Skeletal muscle tissue (tissue), 4 donors: ENCODE measurements around the gene NRDE2. TPM values are rescaled to one million over a fixed set of nuclear protein-coding genes. Genes with fewer than 3 reads are reported as not detected.

Source experiments
- H3K27ac ChIP-seq: one replicate; pipeline ENCODE4 v1.7.0; 2013; ENCODE audit warnings: mild to moderate bottlenecking, low read depth, low read length, inconsistent platforms
- H3K27me3 ChIP-seq, 3 donors: one replicate each; pipeline ENCODE4 v1.7.0; 2013; ENCODE audit warnings: low read length in 3 of 3; ENCODE audit not compliant: control insufficient read depth in 3 of 3, insufficient read depth in 3 of 3
- H3K36me3 ChIP-seq, 3 donors: one replicate each; pipeline ENCODE4 v1.7.0; 2013; ENCODE audit warnings: low read length in 3 of 3; ENCODE audit not compliant: control insufficient read depth in 3 of 3, insufficient read depth in 3 of 3
- H3K4me1 ChIP-seq, 3 donors: one replicate each; pipeline ENCODE4 v1.7.0; 2013; ENCODE audit warnings: low read length in 3 of 3, mild to moderate bottlenecking in 3 of 3; ENCODE audit not compliant: control insufficient read depth in 3 of 3, insufficient read depth in 3 of 3
- H3K4me3 ChIP-seq, 3 donors: one replicate each; pipeline ENCODE4 v1.7.0; 2013; ENCODE audit warnings: low read length in 3 of 3
- H3K9ac ChIP-seq, 3 donors: one replicate each; pipeline ENCODE4 v1.7.0; 2013; ENCODE audit warnings: low read length in 3 of 3, mild to moderate bottlenecking in 3 of 3, moderate library complexity in 2 of 3, low read depth in 1 of 3
- H3K9me3 ChIP-seq, 3 donors: one replicate each; pipeline ENCODE4 v1.7.0; 2013; ENCODE audit warnings: low read length in 3 of 3; ENCODE audit not compliant: control insufficient read depth in 3 of 3
- total RNA-seq: library from RNA; depleted of rRNA; stranded (reverse); fragments of >200 nt; gene quantifications from one replicate; pipeline ENCODE4 v1.2.3, GENCODE V29; 2014
- donor health status: Osteomylitis.

NRDE2 gene
- total RNA-seq, 1 donor from 2014 or later = 14.6 TPM

- Histone ChIP-seq H3K4me1 (no peaks in the 10 kb centered on the region), H3K27me3 (no peaks in the 10 kb centered on the region), H3K4me3 (no peak overlapping the region), H3K9me3 (no peaks in the 10 kb centered on the region), H3K27ac (no peak overlapping the region), H3K9ac (no peak overlapping the region), H3K36me3 (peaks cover 3 to 23% (median 20%) of the 10 kb centered on the region in 3 donors)
Observed at GRCh38 chr14:90319173-90319572, 12.6 kb downstream of the NRDE2 start.

DNA sequence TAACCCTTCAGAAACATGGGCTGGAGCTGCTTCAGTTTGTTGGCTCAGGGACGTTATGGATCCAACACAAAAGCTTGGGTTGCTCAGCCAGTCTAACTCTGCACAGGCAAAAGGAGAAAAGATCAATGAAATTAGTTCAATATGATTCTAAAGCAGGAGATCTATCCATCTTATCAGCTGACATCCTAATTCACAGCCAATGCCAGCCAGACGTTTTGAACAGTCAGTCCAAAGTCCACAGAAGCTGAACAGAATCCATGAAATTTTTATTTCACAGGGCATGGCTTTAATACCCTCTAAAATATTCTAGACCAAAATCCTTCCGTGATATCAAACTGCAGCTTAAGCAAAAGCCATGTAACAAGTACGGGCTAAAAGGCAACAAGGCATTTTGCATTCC is 13.7 kb downstream of the NRDE2 start:
- Histone ChIP-seq H3K4me3 (no peak overlapping the region), H3K4me1 (no peaks in the 10 kb centered on the region), H3K36me3 (peaks cover 9 to 32% (median 29%) of the 10 kb centered on the region in 3 donors), H3K27me3 (no peaks in the 10 kb centered on the region), H3K9me3 (no peaks in the 10 kb centered on the region), H3K27ac (no peak overlapping the region), H3K9ac (no peak overlapping the region)

GRCh38 chr14:90317286-90317685 is 14.5 kb downstream of the NRDE2 start:
- Histone ChIP-seq H3K9ac (no peak overlapping the region), H3K36me3 (peaks cover 9 to 37% (median 31%) of the 10 kb centered on the region in 3 donors), H3K4me3 (no peak overlapping the region), H3K27me3 (no peaks in the 10 kb centered on the region), H3K27ac (no peak overlapping the region), H3K9me3 (no peaks in the 10 kb centered on the region), H3K4me1 (no peaks in the 10 kb centered on the region)

DNA sequence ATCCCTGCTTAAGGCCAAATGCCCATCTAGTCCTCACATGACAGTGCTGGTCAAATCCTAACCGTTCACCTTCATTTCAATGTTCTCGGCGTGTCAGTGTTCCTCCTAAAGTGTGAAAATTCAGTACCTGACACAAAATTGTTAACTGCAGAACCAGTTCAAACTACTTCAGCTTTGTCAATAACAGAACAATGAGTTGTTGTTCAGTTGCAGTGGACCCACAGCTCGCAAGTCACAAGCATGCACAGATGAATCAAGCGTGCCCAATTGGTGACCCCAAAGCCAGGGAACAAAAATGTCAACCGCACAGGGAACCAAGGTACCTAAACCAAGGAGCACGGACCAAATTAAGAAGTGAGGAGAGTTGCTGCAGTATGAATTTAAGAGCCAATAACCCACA is 23.2 kb downstream of the NRDE2 start:
- Histone ChIP-seq H3K27me3 (no peaks in the 10 kb centered on the region), H3K4me3 (no peak overlapping the region), H3K4me1 (peaks cover 0 to 3% (median 0%) of the 10 kb centered on the region in 3 donors), H3K27ac (no peak overlapping the region), H3K9ac (no peak overlapping the region), H3K9me3 (no peaks in the 10 kb centered on the region), H3K36me3 (peaks cover 19 to 60% (median 44%) of the 10 kb centered on the region in 3 donors)

DNA sequence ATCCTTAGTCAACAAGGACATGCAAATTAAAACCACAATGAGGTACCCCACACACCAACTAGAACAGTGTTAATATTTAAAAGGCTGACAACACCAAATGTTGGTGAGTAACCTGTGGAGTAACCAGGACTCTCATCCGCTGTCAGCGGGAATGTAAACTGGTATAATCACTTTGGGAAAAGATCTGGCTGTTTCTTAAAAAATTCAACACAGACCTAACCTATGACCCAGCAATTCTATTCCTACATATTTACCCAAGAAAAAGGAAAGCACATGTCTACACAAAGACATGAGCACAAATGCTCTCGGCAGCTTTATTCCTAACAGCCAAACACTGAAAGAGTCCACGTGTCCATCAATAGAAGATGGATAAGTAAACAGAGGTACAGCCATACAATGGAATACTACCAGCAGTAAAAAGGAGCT is 26.6 kb downstream of the NRDE2 start:
- Histone ChIP-seq H3K36me3 (peaks cover 17 to 42% (median 35%) of the 10 kb centered on the region in 3 donors), H3K27ac (no peak overlapping the region), H3K4me3 (no peak overlapping the region), H3K4me1 (peaks cover 6 to 11% (median 7%) of the 10 kb centered on the region in 3 donors), H3K9ac (no peak overlapping the region), H3K9me3 (no peaks in the 10 kb centered on the region), H3K27me3 (no peaks in the 10 kb centered on the region)

- no peak overlapping the region for H3K9ac ChIP-seq
- no peaks in the 10 kb centered on the region for H3K9me3 ChIP-seq
- peaks cover 16 to 36% (median 31%) of the 10 kb centered on the region in 3 donors for H3K36me3 ChIP-seq
- peaks cover 10 to 17% (median 13%) of the 10 kb centered on the region in 3 donors for H3K4me1 ChIP-seq
- H3K4me3 ChIP-seq = no peak overlapping the region
- no peak overlapping the region for H3K27ac ChIP-seq
- H3K27me3 ChIP-seq = no peaks in the 10 kb centered on the region
Observed at GRCh38 chr14:90304502-90304901, 27.2 kb downstream of the NRDE2 start.

DNA sequence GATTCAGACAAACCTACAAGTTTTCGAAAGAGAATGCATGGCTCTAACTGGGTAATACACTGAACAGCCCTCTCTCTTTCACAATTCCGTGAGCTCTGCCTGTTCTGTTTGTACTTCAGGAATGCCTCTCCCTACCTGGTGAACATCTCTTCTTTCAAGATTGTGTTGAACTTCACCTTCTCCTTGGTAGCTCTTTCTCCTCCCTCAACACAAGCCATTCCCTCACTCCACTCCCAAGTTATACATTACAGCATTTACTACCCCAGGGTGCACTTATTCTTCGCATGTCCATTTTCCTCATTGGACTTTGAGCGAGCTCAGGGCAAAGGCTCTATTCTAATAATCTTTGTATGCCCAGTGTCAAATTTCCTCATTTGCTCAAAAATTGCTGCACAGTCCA is 28.3 kb downstream of the NRDE2 start:
- Histone ChIP-seq H3K4me1 (peaks cover 14 to 24% (median 15%) of the 10 kb centered on the region in 3 donors), H3K27ac (no peak overlapping the region), H3K27me3 (no peaks in the 10 kb centered on the region), H3K9ac (no peak overlapping the region), H3K4me3 (no peak overlapping the region), H3K36me3 (peaks cover 15 to 31% (median 27%) of the 10 kb centered on the region in 3 donors), H3K9me3 (no peaks in the 10 kb centered on the region)

DNA sequence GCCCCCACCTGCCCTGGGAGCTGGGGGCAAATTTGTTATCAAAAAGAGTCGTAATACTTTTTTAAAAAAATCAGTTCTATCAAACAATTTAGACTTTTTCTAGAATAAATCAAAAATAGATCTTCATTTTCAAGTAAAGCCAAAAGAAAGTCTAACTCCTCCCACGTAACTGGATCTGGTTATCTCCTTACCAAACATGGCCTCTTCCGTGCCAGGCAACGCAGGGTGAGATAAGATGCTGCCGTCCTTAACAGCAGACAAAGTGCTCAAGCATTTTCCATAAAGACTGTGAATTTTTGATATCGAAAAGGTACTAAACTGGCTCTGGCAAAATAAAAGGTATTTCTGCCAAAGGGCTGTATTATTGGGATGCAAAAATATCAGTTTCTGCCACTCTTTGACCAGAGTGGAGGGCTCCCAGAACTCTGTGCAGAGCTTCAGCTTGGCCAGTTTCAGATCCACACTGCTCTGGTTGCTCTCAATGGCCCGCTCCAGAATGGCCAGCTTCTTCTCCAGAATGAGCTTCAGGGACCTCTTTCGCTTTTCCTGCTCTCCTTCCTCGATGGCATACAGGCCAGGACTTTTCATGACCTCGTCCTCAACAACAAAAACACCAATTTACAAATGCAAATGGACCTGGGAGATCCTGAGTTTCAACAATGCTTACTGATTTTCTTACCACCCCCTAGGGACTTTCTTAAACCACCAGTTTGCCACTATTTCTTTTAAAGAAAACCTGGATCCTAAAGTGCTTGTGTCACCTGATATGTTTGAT is 29.0 kb downstream of the NRDE2 start:
- Histone ChIP-seq H3K36me3 (peaks cover 17 to 35% (median 25%) of the 10 kb centered on the region in 3 donors), H3K27me3 (no peaks in the 10 kb centered on the region), H3K9me3 (no peaks in the 10 kb centered on the region), H3K9ac (peak overlapping the region in 1 of 3 donors; percentile 17), H3K27ac (no peak overlapping the region), H3K4me1 (peaks cover 14 to 22% (median 15%) of the 10 kb centered on the region in 3 donors), H3K4me3 (no peak overlapping the region)

DNA sequence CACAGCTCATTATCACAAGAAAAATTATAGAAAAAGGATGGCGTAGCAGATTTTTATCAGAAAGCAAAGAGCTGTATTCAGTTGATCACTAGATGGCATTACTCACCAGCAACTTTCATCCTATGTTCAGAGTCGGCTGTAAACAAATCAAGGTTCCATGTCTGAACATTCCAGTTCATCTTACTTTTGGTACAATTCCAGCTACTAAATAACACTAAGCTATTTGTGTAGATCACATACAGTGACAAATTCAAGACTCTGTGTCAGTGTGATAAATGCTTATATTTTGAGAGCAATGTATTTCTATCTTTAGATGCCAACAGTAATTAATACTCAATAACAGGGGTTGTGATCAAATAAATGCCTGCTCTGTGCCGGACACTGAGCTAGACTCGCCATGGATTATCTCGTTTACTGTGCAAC is 30.1 kb downstream of the NRDE2 start:
- H3K9ac ChIP-seq = no peak overlapping the region
- peaks cover 18 to 38% (median 26%) of the 10 kb centered on the region in 3 donors for H3K36me3 ChIP-seq
- no peaks in the 10 kb centered on the region for H3K9me3 ChIP-seq
- H3K27me3 ChIP-seq = no peaks in the 10 kb centered on the region
- peak overlapping the region; percentile 48 for H3K27ac ChIP-seq
- H3K4me1 ChIP-seq = peaks cover 14 to 21% (median 15%) of the 10 kb centered on the region in 3 donors
- no peak overlapping the region for H3K4me3 ChIP-seq

- H3K4me1 ChIP-seq = peaks cover 14 to 21% (median 15%) of the 10 kb centered on the region in 3 donors
- no peak overlapping the region for H3K9ac ChIP-seq
- H3K27ac ChIP-seq = no peak overlapping the region
- H3K27me3 ChIP-seq = no peaks in the 10 kb centered on the region
- H3K4me3 ChIP-seq = no peak overlapping the region
- H3K36me3 ChIP-seq = peaks cover 24 to 44% (median 28%) of the 10 kb centered on the region in 3 donors
- no peaks in the 10 kb centered on the region for H3K9me3 ChIP-seq
Observed at GRCh38 chr14:90301122-90301521, 30.6 kb downstream of the NRDE2 start.
